ENCODE data around the gene ZFYVE27.
A peak's percentile ranks its signal among the peaks of the same experiment; 100 is the strongest.

The ZFYVE27 gene

GRCh38 chr10:97721871-97722780, 14.8 kb upstream of the ZFYVE27 start (continued):
- TF ChIP-seq TCF7L2 (IDR thresholded peaks at IDR 0.05; ENCODE audit: borderline replicate concordance, low read depth, low read length) (no peak), YY2 (tag by site-specific recombination; IDR thresholded peaks at IDR 0.05) (no peak), SALL2 (tag by site-specific recombination; IDR thresholded peaks at IDR 0.05; ENCODE audit: borderline replicate concordance) (no peak), KLF7 (tag by site-specific recombination; IDR thresholded peaks at IDR 0.05; ENCODE audit: borderline replicate concordance) (no peak), ZNF2 (tag by site-specific recombination; IDR thresholded peaks at IDR 0.05) (no peak), ZNF791 (tag by site-specific recombination; IDR thresholded peaks at IDR 0.05) (no peak), ZBTB49 (tag by site-specific recombination; IDR thresholded peaks at IDR 0.05; ENCODE audit: low read depth) (no peak), CTCF (tag by site-specific recombination; IDR thresholded peaks at IDR 0.05) (no peak), BCL11A (tag by site-specific recombination; IDR thresholded peaks at IDR 0.05; ENCODE audit: low read depth) (no peak), ZNF157 (tag by site-specific recombination; IDR thresholded peaks at IDR 0.05) (no peak), ZFP37 (tag by site-specific recombination; IDR thresholded peaks at IDR 0.05) (no peak), ZNF155 (tag by site-specific recombination; IDR thresholded peaks at IDR 0.05) (no peak), ZNF202 (tag by site-specific recombination; IDR thresholded peaks at IDR 0.05; ENCODE audit: borderline replicate concordance) (no peak), SP3 (tag by site-specific recombination; IDR thresholded peaks at IDR 0.05) (no peak), ZFP69B (tag by site-specific recombination; IDR thresholded peaks at IDR 0.05) (peak; percentile 44; the same call in 1 of the 2 replicates), ZNF692 (tag by site-specific recombination; IDR thresholded peaks at IDR 0.05) (peak; percentile 53; the same call in 1 of the 2 replicates), ZNF664 (tag by site-specific recombination; IDR thresholded peaks at IDR 0.05) (no peak), ZNF514 (tag by site-specific recombination; IDR thresholded peaks at IDR 0.05) (no peak), ZNF561 (tag by site-specific recombination; IDR thresholded peaks at IDR 0.05; ENCODE audit: borderline replicate concordance) (no peak), ZNF837 (tag by site-specific recombination; IDR thresholded peaks at IDR 0.05) (no peak), ZNF138 (tag by site-specific recombination; IDR thresholded peaks at IDR 0.05; ENCODE audit: borderline replicate concordance) (no peak)

GRCh38 chr10:97723001-97723400, 13.9 kb upstream of the ZFYVE27 start:
- H3K4me1 ChIP-seq (ENCODE audit: control insufficient read depth, insufficient read depth, low read length) = peaks cover 8% of the 10 kb centered on the region; the same call in 1 of the 2 replicates
- no peak overlapping the region for H3K27ac ChIP-seq (ENCODE audit: extremely low read depth, low read depth, low read length)
- no peaks in the 10 kb centered on the region for H3K9me3 ChIP-seq (ENCODE audit: control insufficient read depth, insufficient read depth, low read depth, low read length)
- no peak overlapping the region for H3K4me3 ChIP-seq (ENCODE audit: low read depth, low read length)
- ChIA-PET CTCF (interaction anchor here (0.5 to 15.2 kb wide), 3 partner anchors 9 to 316 kb away, joined by 4 to 487 read pairs (median 10); partner anchors contain the start of gene MARVELD1), POLR2A (interaction anchor here (2.2 to 2.3 kb wide), 2 partner anchors 9 to 14 kb away, joined by 6 to 16 read pairs; partner anchors contain the start of genes MARVELD1 and ZFYVE27)
- H3K36me3 ChIP-seq (ENCODE audit: control insufficient read depth in 2 of 2, insufficient read depth in 1 of 2, low read length in 2 of 2) = peaks cover 0 to 4% of the 10 kb centered on the region in 2 experiments; a peak in 2 of 3 replicates
- no peak for TF ChIP-seq ZFHX2 (tag by site-specific recombination; conservative IDR thresholded peaks at IDR 0.05)
- TF ChIP-seq PRDM10 (tag by site-specific recombination; IDR thresholded peaks at IDR 0.05) = no peak

Data from HEK293 (cell line).